Left ventricle myocardium inferior (tissue), 1 donor: ENCODE measurements around the gene GJB1. TPM values are rescaled to one million over a fixed set of nuclear protein-coding genes. Genes with fewer than 3 reads are reported as not detected.

Source experiments
- DNase-seq: peaks from one replicate; pipeline ENCODE4 v3.0.0-alpha.2; 2020
- H3K27ac ChIP-seq: fragments of 200-600 bp; replicated peaks from 2 replicates; pipeline ENCODE4 v1.8.0; 2021
- H3K27me3 ChIP-seq: fragments of 200-600 bp; 2 replicates; pipeline ENCODE4 v1.8.0; 2021; ENCODE audit warnings: low read depth
- H3K36me3 ChIP-seq: fragments of 200-600 bp; 2 replicates; pipeline ENCODE4 v1.8.0; 2021
- H3K4me1 ChIP-seq: fragments of 200-600 bp; 2 replicates; pipeline ENCODE4 v1.8.0; 2021
- H3K4me3 ChIP-seq: fragments of 200-600 bp; 2 replicates; pipeline ENCODE4 v1.8.0; 2021; ENCODE audit warnings: mild to moderate bottlenecking, moderate library complexity
- H3K9me3 ChIP-seq: fragments of 200-600 bp; replicated peaks from 2 replicates; pipeline ENCODE4 v1.8.0; 2021
- intact Hi-C: fragments of 100-400 bp; cut with micrococcal nuclease; formaldehyde crosslinking; loops from one replicate; pipeline ENCODE4 v1.11.0; 2022
- total RNA-seq: library from RNA; stranded (reverse); fragmentation: NEBNext Ultra II Directional; extraction: Animal tissue kit (Norgen Biotek cat#: 25700); gene quantifications from one replicate; pipeline ENCODE4 v1.2.1, GENCODE V29; 2021
- TF ChIP-seq, protein P1 (sequence below): fragments of 200-600 bp; IDR thresholded peaks from 2 replicates; pipeline ENCODE4 v1.8.0; 2021; ENCODE audit warnings: antibody characterized with exemption, mild to moderate bottlenecking, borderline replicate concordance
- donor health status: DM: no; HTN: yes; CAD: no; lungs with severe emphysema.

The GJB1 gene
- total RNA-seq, 1 donor from 2014 or later: not detected

DNA sequence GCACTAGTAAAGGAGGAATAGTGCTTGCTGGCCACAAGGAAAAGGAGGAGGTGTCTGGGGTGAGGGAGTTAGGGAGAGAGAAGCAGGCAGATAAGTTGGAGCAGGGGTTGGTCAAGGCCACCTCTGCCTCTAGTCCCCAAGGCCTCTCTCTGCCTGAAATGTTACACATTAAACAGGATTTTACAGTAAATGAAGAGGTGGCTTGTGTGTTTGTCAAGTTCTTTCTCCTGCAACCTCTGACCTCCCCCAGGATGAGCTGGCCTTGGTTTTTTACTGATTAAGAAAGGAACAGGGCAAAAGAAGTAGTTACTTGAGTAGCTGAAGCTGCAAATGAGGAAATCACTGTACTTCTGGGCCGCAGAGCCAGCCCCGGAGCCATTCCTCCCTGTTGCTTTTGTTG is 2.0 kb downstream of the GJB1 start:
- no peaks in the 10 kb centered on the region for H3K36me3 ChIP-seq
- no peak overlapping the region for H3K27ac ChIP-seq
- H3K4me3 ChIP-seq: no peak overlapping the region
- no peaks in the 10 kb centered on the region for H3K4me1 ChIP-seq
- intact Hi-C loops: no loop called here
- no peaks in the 10 kb centered on the region for H3K9me3 ChIP-seq
- DNase-seq: no peak
- no peaks in the 10 kb centered on the region for H3K27me3 ChIP-seq
- TF ChIP-seq, protein P1, sequence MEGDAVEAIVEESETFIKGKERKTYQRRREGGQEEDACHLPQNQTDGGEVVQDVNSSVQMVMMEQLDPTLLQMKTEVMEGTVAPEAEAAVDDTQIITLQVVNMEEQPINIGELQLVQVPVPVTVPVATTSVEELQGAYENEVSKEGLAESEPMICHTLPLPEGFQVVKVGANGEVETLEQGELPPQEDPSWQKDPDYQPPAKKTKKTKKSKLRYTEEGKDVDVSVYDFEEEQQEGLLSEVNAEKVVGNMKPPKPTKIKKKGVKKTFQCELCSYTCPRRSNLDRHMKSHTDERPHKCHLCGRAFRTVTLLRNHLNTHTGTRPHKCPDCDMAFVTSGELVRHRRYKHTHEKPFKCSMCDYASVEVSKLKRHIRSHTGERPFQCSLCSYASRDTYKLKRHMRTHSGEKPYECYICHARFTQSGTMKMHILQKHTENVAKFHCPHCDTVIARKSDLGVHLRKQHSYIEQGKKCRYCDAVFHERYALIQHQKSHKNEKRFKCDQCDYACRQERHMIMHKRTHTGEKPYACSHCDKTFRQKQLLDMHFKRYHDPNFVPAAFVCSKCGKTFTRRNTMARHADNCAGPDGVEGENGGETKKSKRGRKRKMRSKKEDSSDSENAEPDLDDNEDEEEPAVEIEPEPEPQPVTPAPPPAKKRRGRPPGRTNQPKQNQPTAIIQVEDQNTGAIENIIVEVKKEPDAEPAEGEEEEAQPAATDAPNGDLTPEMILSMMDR: no peak

DNA sequence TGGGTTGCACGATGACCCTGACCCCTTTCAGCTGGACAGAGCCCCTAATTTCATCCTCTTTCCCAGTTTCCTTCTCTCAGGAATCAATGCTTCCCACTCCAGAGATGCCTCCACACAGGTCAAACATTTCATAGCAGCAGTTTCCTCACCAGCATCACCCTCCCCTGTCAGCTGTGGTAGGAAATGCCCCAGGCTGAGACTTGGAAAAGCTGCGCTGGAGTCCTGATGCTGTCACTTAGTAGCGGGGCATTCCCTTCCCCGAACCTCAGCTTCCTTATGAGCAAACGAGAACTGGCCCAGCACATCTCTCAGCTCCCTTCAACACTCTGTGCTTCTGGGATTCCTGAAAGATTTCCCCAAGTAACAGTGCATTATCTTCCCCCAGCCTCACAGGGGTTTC is 2.7 kb downstream of the GJB1 start:
- Histone ChIP-seq H3K4me1 (no peaks in the 10 kb centered on the region), H3K27ac (no peak overlapping the region), H3K27me3 (no peaks in the 10 kb centered on the region), H3K9me3 (no peaks in the 10 kb centered on the region), H3K36me3 (no peaks in the 10 kb centered on the region), H3K4me3 (no peak overlapping the region)
- DNase-seq: no peak
- TF ChIP-seq, protein P1: no peak
- intact Hi-C loops: no loop called here

DNA sequence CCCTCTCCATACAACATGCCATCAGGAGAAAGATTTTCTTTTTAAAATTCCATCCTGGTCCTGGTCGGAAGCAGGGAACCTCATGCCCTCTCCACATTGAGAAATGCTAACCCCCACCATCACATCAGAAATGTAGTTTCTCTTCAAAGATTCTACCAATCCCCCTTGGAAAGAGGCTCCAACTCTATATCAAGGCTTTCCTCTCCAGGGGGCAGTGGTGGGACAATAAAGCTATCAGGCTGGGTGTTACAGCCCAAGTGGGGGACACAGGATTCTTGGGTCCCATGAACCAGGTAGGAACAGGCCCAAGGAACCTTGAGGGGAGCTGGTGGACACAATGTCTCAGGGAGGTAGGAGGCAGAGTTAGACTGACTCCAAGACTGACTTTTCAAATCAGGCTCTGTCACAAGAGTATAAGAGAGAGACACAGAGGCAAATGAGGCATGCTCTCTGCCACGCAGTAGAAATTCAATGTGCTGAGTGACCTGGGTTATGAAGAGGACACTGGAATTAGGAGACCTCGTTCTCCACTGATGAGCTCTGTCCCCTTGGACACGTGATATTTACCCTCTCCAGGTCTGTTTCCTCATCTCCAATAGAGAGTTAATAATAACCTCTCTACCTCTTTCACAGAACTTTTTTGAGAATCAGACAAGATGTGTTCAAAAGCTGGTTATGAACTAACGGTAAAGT is 4.5 kb downstream of the GJB1 start:
- no peaks in the 10 kb centered on the region for H3K27me3 ChIP-seq
- TF ChIP-seq, protein P1: no peak
- no peak overlapping the region for H3K27ac ChIP-seq
- H3K4me1 ChIP-seq: no peaks in the 10 kb centered on the region
- intact Hi-C loops: no loop called here
- H3K9me3 ChIP-seq: no peaks in the 10 kb centered on the region
- no peak overlapping the region for H3K4me3 ChIP-seq
- H3K36me3 ChIP-seq: no peaks in the 10 kb centered on the region
- no peak for DNase-seq

DNA sequence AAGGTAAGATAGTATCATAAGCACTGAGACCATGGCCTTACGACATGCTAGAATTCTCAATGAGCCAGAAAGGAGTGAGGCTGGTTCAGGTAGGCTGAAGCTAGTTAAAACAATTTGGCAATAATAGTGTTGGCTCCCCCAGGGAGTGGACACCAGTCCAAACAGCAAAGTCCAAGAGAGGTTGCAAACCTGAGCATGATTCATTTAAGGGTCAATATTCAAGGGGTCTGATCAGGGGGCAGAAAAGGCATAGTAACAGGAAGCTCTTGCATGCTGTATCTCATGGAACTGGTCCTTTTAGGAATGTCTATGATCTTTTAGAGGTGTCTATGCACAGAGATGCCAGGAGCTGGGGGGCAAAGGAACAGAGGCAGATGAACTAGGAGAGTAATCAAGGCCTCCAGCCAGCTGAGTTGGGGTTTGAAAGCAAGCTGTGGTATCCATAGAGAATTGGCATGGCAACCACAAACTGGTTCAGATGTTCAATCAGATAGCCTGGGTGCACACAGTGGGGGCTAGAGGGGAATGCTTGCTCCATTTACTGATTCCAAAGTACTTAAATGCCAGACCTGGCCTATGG is 5.1 kb downstream of the GJB1 start:
- H3K36me3 ChIP-seq: no peaks in the 10 kb centered on the region
- TF ChIP-seq, protein P1: no peak
- H3K27ac ChIP-seq: no peak overlapping the region
- H3K27me3 ChIP-seq: no peaks in the 10 kb centered on the region
- H3K4me1 ChIP-seq: no peaks in the 10 kb centered on the region
- intact Hi-C loops: no loop called here
- no peak for DNase-seq
- H3K4me3 ChIP-seq: no peak overlapping the region
- no peaks in the 10 kb centered on the region for H3K9me3 ChIP-seq

DNA sequence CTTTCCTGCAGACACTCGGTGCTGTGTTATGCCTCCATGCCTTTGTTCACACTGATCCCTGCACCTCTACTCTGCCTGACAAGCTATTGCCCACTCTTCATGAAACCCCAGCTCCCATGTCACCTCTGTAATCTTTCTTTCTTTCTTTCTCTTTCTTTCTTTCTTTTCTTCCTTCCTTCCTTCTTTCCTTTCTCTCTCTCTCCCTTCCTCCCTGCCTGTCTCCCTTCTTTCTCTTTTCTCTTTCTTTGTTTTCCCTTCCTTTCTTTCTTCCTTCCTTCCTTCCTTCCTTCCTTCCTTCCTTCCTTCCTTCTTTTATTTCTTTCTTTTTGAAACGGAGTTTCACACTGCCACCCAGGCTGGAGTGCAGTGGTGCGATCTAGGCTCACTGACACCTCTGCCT is 12.5 kb downstream of the GJB1 start:
- no peaks in the 10 kb centered on the region for H3K4me1 ChIP-seq
- no peak for DNase-seq
- peaks cover 2% of the 10 kb centered on the region for H3K36me3 ChIP-seq
- no peaks in the 10 kb centered on the region for H3K9me3 ChIP-seq
- TF ChIP-seq, protein P1: no peak
- intact Hi-C loops: no loop called here
- H3K27me3 ChIP-seq: no peaks in the 10 kb centered on the region
- H3K4me3 ChIP-seq: no peak overlapping the region
- no peak overlapping the region for H3K27ac ChIP-seq
